K562 (cell line): ENCODE data around the gene MSTO1. TPM values are rescaled to one million over a fixed set of nuclear protein-coding genes. Genes with fewer than 3 reads are reported as not detected.
"Not testable (repeated sequence)": the region's sequence is repeated elsewhere in the genome, so short reads cannot be mapped to it uniquely, and the experiment has no call there.

ENCODE experiments used
- ATAC-seq: fragments of 200-7000 bp; cut with Tn5 transposase; 3 replicates; pipeline ENCODE4 v1.9.1; 2020; ENCODE audit warnings: moderate library complexity
- BruUV-seq: library from RNA; stranded (reverse); fragments of 400-500 nt; replicated peaks from 2 replicates; lab custom pipeline; 2021; lab: Mats Ljungman, UMichigan
- CTCF ChIA-PET: fragments of 300-600 bp; formaldehyde crosslinking; extraction: SDS; loops from one replicate; lab custom pipeline; 2021; ENCODE audit warnings: low intra/inter-chr PET ratio; lab: Yijun Ruan, JAX
- POLR2A ChIA-PET: fragments of 300-600, 350-650 bp; sonication (Branson Sonifier 250); formaldehyde crosslinking; extraction: SDS; loops from one replicate; lab custom pipeline; 2021; ENCODE audit warnings: antibody characterized with exemption, inconsistent platforms; lab: Yijun Ruan, JAX
- DNase-seq, 4 experiments: peaks; one replicate each; pipeline versions ENCODE4 v3.0.0 to v3.0.0-alpha.2; 2011 to 2018; ENCODE audit warnings: low spot score in 3 of 4, mixed read lengths in 3 of 4; ENCODE audit errors: extremely low read depth in 1 of 4
- FAIRE-seq: peaks from 2 replicates; lab custom pipeline; 2011; peaks lifted over from hg19 to GRCh38; lab: Jason Lieb, UNC
- H2AFZ ChIP-seq: 2 replicates; pipeline ENCODE4 v1.6.0; 2011; ENCODE audit warnings: low read depth, low read length, control low read depth, inconsistent platforms
- H3K27ac ChIP-seq: fragments of 200-600 bp; 3 replicates; pipeline ENCODE4 v1.8.0; 2011; ENCODE audit warnings: low read depth, mild to moderate bottlenecking, control low read depth, inconsistent platforms, low read length, moderate library complexity, mixed read lengths; ENCODE audit errors: extremely low read depth
- H3K27me3 ChIP-seq, 2 experiments: fragments of 300-600 bp in 1 of 2; 2 replicates in 1 of 2; 3 replicates in 1 of 2; pipeline versions ENCODE4 v1.6.0 to v1.8.0; 2011; ENCODE audit warnings: inconsistent platforms in 2 of 2, low read length in 2 of 2, mild to moderate bottlenecking in 1 of 2, mixed read lengths in 1 of 2, moderate library complexity in 1 of 2; ENCODE audit not compliant: control insufficient read depth in 2 of 2, insufficient read depth in 2 of 2
- H3K36me3 ChIP-seq: fragments of 300-600 bp; 3 replicates; pipeline ENCODE4 v1.8.0; 2011; ENCODE audit warnings: mild to moderate bottlenecking, low read length, inconsistent platforms; ENCODE audit not compliant: control insufficient read depth, insufficient read depth
- H3K4me1 ChIP-seq, 2 experiments: fragments of 200-600 bp in 1 of 2; replicated peaks in 1 of 2; 2 replicates in 1 of 2; 3 replicates in 1 of 2; pipeline versions ENCODE4 v1.5.1 to v1.8.0; 2011; ENCODE audit warnings: inconsistent platforms in 2 of 2, low read length in 2 of 2, mild to moderate bottlenecking in 1 of 2, mixed read lengths in 1 of 2, moderate library complexity in 1 of 2; ENCODE audit not compliant: control insufficient read depth in 2 of 2, insufficient read depth in 2 of 2
- H3K4me2 ChIP-seq: 2 replicates; pipeline ENCODE4 v1.6.1; 2011; ENCODE audit warnings: low read length, control low read depth, inconsistent platforms, mixed read lengths; ENCODE audit not compliant: insufficient read depth
- H3K4me3 ChIP-seq: fragments of 200-600 bp; sonication (generic), shearing (Covaris generic); 2 replicates; pipeline ENCODE4 v1.5.1; 2016; ENCODE audit warnings: control low read depth, inconsistent platforms
- H3K79me2 ChIP-seq: fragments of 200-600 bp; 3 replicates; pipeline ENCODE4 v1.8.0; 2011; ENCODE audit warnings: low read length, inconsistent platforms; ENCODE audit not compliant: control insufficient read depth, insufficient read depth
- H3K9ac ChIP-seq, 2 experiments: 2 replicates each; pipeline versions ENCODE4 v1.6.0 to v1.6.1; 2011; ENCODE audit warnings: low read depth in 2 of 2, low read length in 2 of 2, control low read depth in 1 of 2, inconsistent platforms in 1 of 2, mild to moderate bottlenecking in 1 of 2, mixed read lengths in 1 of 2; ENCODE audit not compliant: insufficient read depth in 1 of 2
- H3K9me1 ChIP-seq: one replicate; pipeline ENCODE4 v1.6.0; 2011; ENCODE audit warnings: inconsistent platforms, mild to moderate bottlenecking, low read length, moderate library complexity; ENCODE audit not compliant: control insufficient read depth, insufficient read depth
- H3K9me3 ChIP-seq: replicated peaks from 2 replicates; pipeline ENCODE4 v1.5.1; 2011; ENCODE audit warnings: low read depth, low read length, inconsistent platforms; ENCODE audit not compliant: control insufficient read depth, insufficient read depth
- H4K20me1 ChIP-seq: replicated peaks from 2 replicates; pipeline ENCODE4 v1.6.1; 2011; ENCODE audit warnings: low read length, inconsistent platforms, mixed read lengths; ENCODE audit not compliant: control insufficient read depth, insufficient read depth
- DDX20 ChIP-seq: fragments of 450-650 bp; IDR thresholded peaks from 2 replicates; pipeline ENCODE4 v1.6.1; 2016; ENCODE audit warnings: missing genetic modification characterization, low read depth, mild to moderate bottlenecking, missing compliant biosample characterization, moderate library complexity
- IRF9 ChIP-seq: fragments of 450-650 bp; IDR thresholded peaks from 2 replicates; pipeline ENCODE4 v1.6.1; 2016; ENCODE audit warnings: missing biosample characterization, missing genetic modification characterization
- KDM1A ChIP-seq, 2 experiments: fragments of 450-650 bp; IDR thresholded peaks; 2 replicates each; pipeline ENCODE4 v1.6.1; 2016; ENCODE audit warnings: mild to moderate bottlenecking in 2 of 2
- L3MBTL2 ChIP-seq: fragments of 450-650 bp; IDR thresholded peaks from 2 replicates; pipeline ENCODE4 v1.6.1; 2016; ENCODE audit warnings: mild to moderate bottlenecking, moderate library complexity
- SMARCA4 ChIP-seq: fragments of 450-650 bp; IDR thresholded peaks from 2 replicates; pipeline ENCODE4 v1.6.1; 2016
- ZNF316 ChIP-seq: fragments of 450-650 bp; IDR thresholded peaks from 2 replicates; pipeline ENCODE4 v1.6.1; 2016
- ZNF583 ChIP-seq: fragments of 250-450 bp; sonication (Bioruptor Pico); IDR thresholded peaks from 2 replicates; pipeline ENCODE4 v1.4.0; 2020
- WGBS: fragments of 100-300 bp; shearing (Covaris generic); methylation state at CpG from one replicate; pipeline ENCODE4 v1.1.6; 2016; ENCODE audit warnings: low coverage, mixed read lengths; ENCODE audit not compliant: insufficient coverage; ENCODE audit errors: missing lambda C conversion rate; 5-methylcytosine and 5-hydroxymethylcytosine counted together
- in situ Hi-C: fragments of 300-500 bp; cut with MboI; formaldehyde crosslinking; loops from 4 replicates; pipeline ENCODE4 v1.15.0; 2018; ENCODE audit warnings: inconsistent platforms, mixed read lengths
- intact Hi-C: fragments of 100-400 bp; cut with micrococcal nuclease; formaldehyde crosslinking; loops from 2 replicates; pipeline ENCODE4 v1.14.2; 2022
- polyA plus RNA-seq, 8 experiments: library from polyadenylated mRNA; depleted of rRNA in 4 of 8; stranded (reverse) in 5 of 8; unstranded in 3 of 8; fragments of >200 nt; fragmentation: Nextera tagmentation in 2 of 8; fragmentation: Illumina TruSeq in 1 of 8; extraction: Ambion mirVana in 2 of 8; extraction: Trizol in 1 of 8; gene quantifications; 2 replicates each; pipeline versions ENCODE4 v1.2.1 to v1.2.3, GENCODE V29; 2011 to 2014; ENCODE audit warnings: inconsistent platforms in 1 of 8, missing spikeins in 1 of 8
- total RNA-seq, 7 experiments: library from RNA; depleted of rRNA in 6 of 7; stranded (reverse); fragments of >200 nt in 6 of 7; fragmentation: Illumina TruSeq in 2 of 7; extraction: Trizol in 2 of 7; gene quantifications; 2 replicates each; pipeline versions ENCODE4 v1.2.1 to v1.2.3, GENCODE V29; 2011 to 2021; ENCODE audit warnings: low replicate concordance in 1 of 7
- TF ChIP-seq, protein P1 (sequence below): fragments of 450-650 bp; IDR thresholded peaks from 2 replicates; pipeline ENCODE4 v1.6.1; 2018; ENCODE audit not compliant: partially characterized antibody
- TF ChIP-seq, protein P2 (sequence below), 2 experiments: fragments of 450-650 bp; conservative IDR thresholded peaks; 2 replicates each; pipeline ENCODE4 v1.6.1; 2017; ENCODE audit warnings: mild to moderate bottlenecking in 2 of 2, moderate library complexity in 2 of 2
- TF ChIP-seq, protein P3 (sequence below): fragments of 450-650 bp; IDR thresholded peaks from 2 replicates; pipeline ENCODE4 v1.6.1; 2017; ENCODE audit warnings: antibody characterized with exemption, mild to moderate bottlenecking

Gene MSTO1
- total and polyA plus RNA-seq, 9 of the 15 experiments (the other 6 are each of a cell fraction or from before 2014, with no cell fraction given) = 18.8 to 71.1 (median 47.3) TPM

DNA sequence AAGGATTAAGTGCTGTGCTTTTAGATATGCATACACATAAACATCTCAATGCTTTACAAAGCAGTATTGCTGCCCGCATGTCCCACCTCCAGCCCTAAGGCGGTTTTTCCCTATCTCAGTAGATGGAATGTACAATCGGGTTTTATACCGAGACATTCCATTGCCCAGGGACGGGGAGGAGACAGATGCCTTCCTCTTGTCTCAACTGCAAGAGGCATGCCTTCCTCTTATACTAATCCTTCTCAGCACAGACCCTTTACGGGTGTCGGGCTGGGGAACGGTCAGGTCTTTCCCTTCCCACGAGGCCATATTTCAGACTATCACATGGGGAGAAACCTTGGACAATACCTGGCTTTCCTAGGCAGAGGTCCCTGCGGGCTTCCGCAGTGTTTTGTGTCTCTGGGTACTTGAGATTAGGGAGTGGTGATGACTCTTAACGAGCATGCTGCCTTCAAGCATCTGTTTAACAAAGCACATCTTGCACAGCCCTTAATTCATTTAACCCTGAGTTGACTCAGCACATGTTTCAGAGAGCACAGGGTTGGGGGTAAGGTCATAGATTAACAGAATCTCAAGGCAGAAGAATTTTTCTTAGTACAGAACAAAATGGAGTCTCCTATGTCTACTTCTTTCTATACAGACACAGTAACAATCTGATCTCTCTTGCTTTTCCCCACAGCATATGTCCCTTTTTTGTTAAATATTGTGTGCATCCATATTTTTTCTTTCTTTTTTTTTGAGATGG, 10.0 kb upstream of the MSTO1 start:
- CTCF ChIA-PET, H3K27me3 ChIP-seq, FAIRE-seq, DNase-seq, H3K36me3 ChIP-seq, H3K9me3 ChIP-seq, H3K79me2 ChIP-seq, H3K4me1 ChIP-seq, H3K9me1 ChIP-seq, H3K9ac ChIP-seq, BruUV-seq, POLR2A ChIA-PET, H3K4me3 ChIP-seq, H3K27ac ChIP-seq, H4K20me1 ChIP-seq, ATAC-seq: not testable (repeated sequence)
- Histone ChIP-seq H2AFZ (peak overlapping the region; percentile 78), H3K4me2 (peak overlapping the region; percentile 18; the same call in 1 of the 2 replicates)
- intact Hi-C loops (loop anchor here (10.0 kb wide), 2 partner anchors 275 to 505 kb away; partner anchors contain the start of gene RUSC1), in situ Hi-C loops (loop anchor here (5.0 to 10.0 kb wide), 3 partner anchors 345 to 505 kb away; partner anchors contain the start of genes ENTREP3, MTX1 and THBS3)
- WGBS = 7% methylated on average over 6 of the region's 12 CpGs
- peak; percentile 48 to 61; a peak in 2 of 4 replicates for TF ChIP-seq KDM1A (IDR thresholded peaks at IDR 0.05)
- peak; percentile 41; the same call in 1 of the 2 replicates for TF ChIP-seq L3MBTL2
- TF ChIP-seq, protein P1, sequence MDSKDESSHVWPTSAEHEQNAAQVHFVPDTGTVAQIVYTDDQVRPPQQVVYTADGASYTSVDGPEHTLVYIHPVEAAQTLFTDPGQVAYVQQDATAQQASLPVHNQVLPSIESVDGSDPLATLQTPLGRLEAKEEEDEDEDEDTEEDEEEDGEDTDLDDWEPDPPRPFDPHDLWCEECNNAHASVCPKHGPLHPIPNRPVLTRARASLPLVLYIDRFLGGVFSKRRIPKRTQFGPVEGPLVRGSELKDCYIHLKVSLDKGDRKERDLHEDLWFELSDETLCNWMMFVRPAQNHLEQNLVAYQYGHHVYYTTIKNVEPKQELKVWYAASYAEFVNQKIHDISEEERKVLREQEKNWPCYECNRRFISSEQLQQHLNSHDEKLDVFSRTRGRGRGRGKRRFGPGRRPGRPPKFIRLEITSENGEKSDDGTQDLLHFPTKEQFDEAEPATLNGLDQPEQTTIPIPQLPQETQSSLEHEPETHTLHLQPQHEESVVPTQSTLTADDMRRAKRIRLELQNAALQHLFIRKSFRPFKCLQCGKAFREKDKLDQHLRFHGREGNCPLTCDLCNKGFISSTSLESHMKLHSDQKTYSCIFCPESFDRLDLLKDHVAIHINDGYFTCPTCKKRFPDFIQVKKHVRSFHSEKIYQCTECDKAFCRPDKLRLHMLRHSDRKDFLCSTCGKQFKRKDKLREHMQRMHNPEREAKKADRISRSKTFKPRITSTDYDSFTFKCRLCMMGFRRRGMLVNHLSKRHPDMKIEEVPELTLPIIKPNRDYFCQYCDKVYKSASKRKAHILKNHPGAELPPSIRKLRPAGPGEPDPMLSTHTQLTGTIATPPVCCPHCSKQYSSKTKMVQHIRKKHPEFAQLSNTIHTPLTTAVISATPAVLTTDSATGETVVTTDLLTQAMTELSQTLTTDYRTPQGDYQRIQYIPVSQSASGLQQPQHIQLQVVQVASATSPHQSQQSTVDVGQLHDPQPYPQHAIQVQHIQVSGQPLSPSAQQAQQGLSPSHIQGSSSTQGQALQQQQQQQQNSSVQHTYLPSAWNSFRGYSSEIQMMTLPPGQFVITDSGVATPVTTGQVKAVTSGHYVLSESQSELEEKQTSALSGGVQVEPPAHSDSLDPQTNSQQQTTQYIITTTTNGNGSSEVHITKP = peak; percentile 30
- TF ChIP-seq, protein P2, sequence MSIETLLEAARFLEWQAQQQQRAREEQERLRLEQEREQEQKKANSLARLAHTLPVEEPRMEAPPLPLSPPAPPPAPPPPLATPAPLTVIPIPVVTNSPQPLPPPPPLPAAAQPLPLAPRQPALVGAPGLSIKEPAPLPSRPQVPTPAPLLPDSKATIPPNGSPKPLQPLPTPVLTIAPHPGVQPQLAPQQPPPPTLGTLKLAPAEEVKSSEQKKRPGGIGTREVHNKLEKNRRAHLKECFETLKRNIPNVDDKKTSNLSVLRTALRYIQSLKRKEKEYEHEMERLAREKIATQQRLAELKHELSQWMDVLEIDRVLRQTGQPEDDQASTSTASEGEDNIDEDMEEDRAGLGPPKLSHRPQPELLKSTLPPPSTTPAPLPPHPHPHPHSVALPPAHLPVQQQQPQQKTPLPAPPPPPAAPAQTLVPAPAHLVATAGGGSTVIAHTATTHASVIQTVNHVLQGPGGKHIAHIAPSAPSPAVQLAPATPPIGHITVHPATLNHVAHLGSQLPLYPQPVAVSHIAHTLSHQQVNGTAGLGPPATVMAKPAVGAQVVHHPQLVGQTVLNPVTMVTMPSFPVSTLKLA (conservative IDR thresholded peaks at IDR 0.05) = peak; percentile 51 to 56; a peak in 2 of 4 replicates
- peak; percentile 33; the same call in 1 of the 2 replicates for TF ChIP-seq ZNF583 (CRISPR knock-in tag)
- peak; percentile 65 for TF ChIP-seq DDX20
- TF ChIP-seq, protein P3, sequence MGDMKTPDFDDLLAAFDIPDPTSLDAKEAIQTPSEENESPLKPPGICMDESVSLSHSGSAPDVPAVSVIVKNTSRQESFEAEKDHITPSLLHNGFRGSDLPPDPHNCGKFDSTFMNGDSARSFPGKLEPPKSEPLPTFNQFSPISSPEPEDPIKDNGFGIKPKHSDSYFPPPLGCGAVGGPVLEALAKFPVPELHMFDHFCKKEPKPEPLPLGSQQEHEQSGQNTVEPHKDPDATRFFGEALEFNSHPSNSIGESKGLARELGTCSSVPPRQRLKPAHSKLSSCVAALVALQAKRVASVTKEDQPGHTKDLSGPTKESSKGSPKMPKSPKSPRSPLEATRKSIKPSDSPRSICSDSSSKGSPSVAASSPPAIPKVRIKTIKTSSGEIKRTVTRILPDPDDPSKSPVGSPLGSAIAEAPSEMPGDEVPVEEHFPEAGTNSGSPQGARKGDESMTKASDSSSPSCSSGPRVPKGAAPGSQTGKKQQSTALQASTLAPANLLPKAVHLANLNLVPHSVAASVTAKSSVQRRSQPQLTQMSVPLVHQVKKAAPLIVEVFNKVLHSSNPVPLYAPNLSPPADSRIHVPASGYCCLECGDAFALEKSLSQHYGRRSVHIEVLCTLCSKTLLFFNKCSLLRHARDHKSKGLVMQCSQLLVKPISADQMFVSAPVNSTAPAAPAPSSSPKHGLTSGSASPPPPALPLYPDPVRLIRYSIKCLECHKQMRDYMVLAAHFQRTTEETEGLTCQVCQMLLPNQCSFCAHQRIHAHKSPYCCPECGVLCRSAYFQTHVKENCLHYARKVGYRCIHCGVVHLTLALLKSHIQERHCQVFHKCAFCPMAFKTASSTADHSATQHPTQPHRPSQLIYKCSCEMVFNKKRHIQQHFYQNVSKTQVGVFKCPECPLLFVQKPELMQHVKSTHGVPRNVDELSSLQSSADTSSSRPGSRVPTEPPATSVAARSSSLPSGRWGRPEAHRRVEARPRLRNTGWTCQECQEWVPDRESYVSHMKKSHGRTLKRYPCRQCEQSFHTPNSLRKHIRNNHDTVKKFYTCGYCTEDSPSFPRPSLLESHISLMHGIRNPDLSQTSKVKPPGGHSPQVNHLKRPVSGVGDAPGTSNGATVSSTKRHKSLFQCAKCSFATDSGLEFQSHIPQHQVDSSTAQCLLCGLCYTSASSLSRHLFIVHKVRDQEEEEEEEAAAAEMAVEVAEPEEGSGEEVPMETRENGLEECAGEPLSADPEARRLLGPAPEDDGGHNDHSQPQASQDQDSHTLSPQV = peak; percentile 96
- peak; percentile 64 for TF ChIP-seq ZNF316
- peak; percentile 48; the same call in 1 of the 2 replicates for TF ChIP-seq SMARCA4
- peak; percentile 65; the same call in 1 of the 2 replicates for TF ChIP-seq IRF9
